ENCODE data around the gene LRBA.
"Not testable (repeated sequence)": the region's sequence is repeated elsewhere in the genome, so short reads cannot be mapped to it uniquely, and the experiment has no call there.

LRBA gene

DNA sequence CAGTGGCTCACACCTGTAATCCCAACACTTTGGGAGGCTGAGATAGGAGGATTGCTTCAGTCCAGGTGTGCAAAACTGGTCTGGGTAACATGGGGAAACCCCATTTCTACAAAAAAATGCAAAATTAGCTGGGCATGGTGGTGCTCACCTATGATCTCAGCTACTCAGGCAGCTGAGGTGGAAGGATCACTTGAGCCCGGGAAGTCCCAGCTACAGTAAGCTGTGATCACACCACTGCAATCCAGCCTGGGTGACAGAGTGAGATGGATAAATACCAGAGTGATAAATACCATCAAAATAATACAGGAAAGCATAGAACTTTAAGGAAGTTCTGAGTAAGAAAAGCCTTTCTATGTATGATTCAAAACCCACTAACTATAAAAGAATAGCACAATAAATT, 52.8 kb downstream of the LRBA start:
- FAIRE-seq: no peak

GRCh38 chr4:150961566-150961965, 53.5 kb downstream of the LRBA start:
- DNase-seq (ENCODE audit: insufficient read length, low spot score) (no peak), FAIRE-seq (no peak)
- TF ChIP-seq, protein P1, sequence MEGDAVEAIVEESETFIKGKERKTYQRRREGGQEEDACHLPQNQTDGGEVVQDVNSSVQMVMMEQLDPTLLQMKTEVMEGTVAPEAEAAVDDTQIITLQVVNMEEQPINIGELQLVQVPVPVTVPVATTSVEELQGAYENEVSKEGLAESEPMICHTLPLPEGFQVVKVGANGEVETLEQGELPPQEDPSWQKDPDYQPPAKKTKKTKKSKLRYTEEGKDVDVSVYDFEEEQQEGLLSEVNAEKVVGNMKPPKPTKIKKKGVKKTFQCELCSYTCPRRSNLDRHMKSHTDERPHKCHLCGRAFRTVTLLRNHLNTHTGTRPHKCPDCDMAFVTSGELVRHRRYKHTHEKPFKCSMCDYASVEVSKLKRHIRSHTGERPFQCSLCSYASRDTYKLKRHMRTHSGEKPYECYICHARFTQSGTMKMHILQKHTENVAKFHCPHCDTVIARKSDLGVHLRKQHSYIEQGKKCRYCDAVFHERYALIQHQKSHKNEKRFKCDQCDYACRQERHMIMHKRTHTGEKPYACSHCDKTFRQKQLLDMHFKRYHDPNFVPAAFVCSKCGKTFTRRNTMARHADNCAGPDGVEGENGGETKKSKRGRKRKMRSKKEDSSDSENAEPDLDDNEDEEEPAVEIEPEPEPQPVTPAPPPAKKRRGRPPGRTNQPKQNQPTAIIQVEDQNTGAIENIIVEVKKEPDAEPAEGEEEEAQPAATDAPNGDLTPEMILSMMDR (IDR thresholded peaks at IDR 0.05; ENCODE audit: insufficient read depth, missing control alignments): no peak

More for the DNA sequence above, 52.8 kb downstream of the LRBA start:
- DNase-seq (ENCODE audit: insufficient read length, low spot score): no peak
- TF ChIP-seq, protein P1 (IDR thresholded peaks at IDR 0.05; ENCODE audit: insufficient read depth, missing control alignments): no peak

GRCh38 chr4:150960818-150961217, 54.3 kb downstream of the LRBA start:
- TF ChIP-seq, protein P1 (IDR thresholded peaks at IDR 0.05; ENCODE audit: insufficient read depth, missing control alignments): peak; percentile 14
- no peak for DNase-seq (ENCODE audit: insufficient read length, low spot score)
- FAIRE-seq: no peak

- FAIRE-seq (no peak), DNase-seq (ENCODE audit: insufficient read length, low spot score) (no peak)
- TF ChIP-seq, protein P1 (IDR thresholded peaks at IDR 0.05; ENCODE audit: insufficient read depth, missing control alignments): peak; percentile 5
Observed at GRCh38 chr4:150960079-150960478, 55.0 kb downstream of the LRBA start.

DNA sequence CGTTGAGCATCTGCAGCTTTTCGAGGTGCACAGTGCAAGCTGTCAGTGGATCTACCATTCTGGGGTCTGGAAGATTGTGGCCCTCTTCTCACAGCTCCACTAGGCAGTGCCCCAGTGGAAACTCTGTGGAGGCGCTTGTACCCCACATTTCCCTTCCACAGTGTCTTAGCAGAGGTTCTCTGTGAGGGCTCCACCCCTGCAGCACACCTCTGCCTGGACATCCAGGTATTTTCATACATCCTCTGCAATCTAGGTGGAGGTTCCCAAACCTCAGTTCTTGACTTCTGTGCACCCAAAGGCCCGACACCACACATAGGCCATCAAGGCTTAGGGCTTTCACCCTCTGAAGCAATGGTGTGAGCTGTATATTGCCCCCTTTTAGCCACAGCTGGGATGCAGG, 57.1 kb downstream of the LRBA start:
- not testable (repeated sequence) for DNase-seq (ENCODE audit: insufficient read length, low spot score); FAIRE-seq

- not testable (repeated sequence) for FAIRE-seq; DNase-seq (ENCODE audit: insufficient read length, low spot score)
Observed at GRCh38 chr4:150957095-150957494, 58.0 kb downstream of the LRBA start.

DNA sequence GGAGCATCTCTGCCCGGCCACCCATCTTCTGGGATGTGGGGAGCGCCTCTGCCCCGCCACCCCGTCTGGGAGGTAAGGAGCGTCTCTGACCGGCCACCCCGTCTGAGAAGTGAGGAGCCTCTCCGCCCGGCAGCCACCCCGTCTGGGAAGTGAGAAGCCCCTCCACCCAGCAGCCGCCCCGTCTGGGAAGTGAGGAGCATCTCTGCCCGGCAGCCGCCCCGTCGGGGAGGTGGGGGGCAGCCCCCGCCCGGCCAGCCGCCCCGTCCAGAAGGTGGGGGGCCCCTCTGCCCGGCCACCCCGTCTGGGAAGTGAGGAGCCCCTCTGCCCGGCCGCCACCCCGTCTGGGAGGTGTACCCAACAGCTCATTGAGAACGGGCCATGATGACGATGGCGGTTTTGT, 61.2 kb downstream of the LRBA start:
- not testable (repeated sequence) for FAIRE-seq; DNase-seq (ENCODE audit: insufficient read length, low spot score)

DNA sequence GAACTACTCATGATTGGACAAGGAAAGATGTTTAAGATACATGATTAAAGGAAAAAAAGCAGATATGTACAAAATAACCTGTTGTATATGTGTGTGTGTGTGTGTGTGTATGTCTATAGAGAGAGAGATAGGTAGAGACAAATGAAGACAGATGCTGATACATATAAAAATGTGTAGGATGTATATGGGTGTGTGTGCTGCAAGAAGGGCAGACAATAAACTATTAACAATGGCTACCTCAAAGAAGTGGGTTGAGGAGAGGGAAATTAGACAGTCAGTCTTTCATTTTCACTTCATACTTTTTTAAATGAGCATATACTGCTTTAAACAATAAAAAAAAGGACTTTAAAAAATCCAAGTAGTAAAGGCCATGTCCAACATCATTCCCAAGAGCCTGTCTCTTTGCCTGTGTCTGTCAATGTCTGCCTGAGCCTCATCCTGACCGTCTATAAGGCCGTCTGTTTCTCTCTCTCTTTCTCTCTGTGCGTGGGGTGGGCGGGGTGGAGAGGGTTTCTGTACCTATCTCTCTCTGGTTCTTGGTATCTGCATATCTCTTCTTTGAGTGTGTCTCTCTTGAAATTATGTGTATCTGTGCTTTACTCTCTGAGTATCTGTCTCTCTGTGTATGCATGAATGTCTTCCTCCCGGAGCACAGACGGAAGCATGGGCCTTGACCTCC, 62.8 kb downstream of the LRBA start:
- TF ChIP-seq, protein P1 (IDR thresholded peaks at IDR 0.05; ENCODE audit: insufficient read depth, missing control alignments): no peak
- no peak for DNase-seq (ENCODE audit: insufficient read length, low spot score)
- FAIRE-seq: no peak

- DNase-seq (ENCODE audit: insufficient read length, low spot score) (no peak), FAIRE-seq (peak; percentile 16)
Observed at GRCh38 chr4:150950657-150951288, 64.3 kb downstream of the LRBA start.

More at GRCh38 chr4:150950657-150951288, 64.3 kb downstream of the LRBA start:
- TF ChIP-seq, protein P1 (IDR thresholded peaks at IDR 0.05; ENCODE audit: insufficient read depth, missing control alignments): no peak
